NCI-H1105 (cell line): ENCODE results near the gene C1orf159.
"Not testable (repeated sequence)": the region's sequence is repeated elsewhere in the genome, so short reads cannot be mapped to it uniquely, and the experiment has no call there.

Experiments used
- DNase-seq: peaks from one replicate; lab custom pipeline; 2025; lab: John Stamatoyannopoulos, UW

Gene C1orf159

DNA sequence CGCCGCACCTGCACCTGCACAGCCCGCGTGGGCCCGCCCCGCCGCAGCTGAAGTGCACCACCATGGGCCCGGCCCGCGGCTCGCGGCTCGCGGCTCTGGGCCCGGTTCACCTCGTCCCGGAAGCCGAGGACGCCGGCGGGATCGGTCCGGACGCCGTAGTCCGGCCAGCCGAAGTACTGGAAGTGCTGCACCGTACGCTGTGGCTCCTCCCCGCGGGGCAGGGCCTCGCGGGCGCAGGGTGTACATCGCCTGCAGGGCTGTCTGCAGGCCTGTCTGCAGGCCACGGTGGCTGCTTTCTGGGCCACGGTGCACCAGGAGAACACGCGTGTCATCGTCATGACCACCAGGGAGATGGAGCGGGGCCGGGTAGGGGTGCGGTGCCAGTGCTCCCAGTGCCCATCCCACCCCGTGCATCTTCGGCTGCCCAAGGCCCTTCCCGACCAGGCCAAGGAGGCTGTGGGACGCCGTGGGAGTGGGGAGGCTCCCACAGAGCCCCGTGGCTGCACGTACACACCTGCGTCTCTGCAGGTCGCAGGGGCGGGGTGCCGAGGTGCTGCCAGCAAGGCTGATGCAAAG is 48.5 kb downstream of the C1orf159 start:
- no peak for DNase-seq

DNA sequence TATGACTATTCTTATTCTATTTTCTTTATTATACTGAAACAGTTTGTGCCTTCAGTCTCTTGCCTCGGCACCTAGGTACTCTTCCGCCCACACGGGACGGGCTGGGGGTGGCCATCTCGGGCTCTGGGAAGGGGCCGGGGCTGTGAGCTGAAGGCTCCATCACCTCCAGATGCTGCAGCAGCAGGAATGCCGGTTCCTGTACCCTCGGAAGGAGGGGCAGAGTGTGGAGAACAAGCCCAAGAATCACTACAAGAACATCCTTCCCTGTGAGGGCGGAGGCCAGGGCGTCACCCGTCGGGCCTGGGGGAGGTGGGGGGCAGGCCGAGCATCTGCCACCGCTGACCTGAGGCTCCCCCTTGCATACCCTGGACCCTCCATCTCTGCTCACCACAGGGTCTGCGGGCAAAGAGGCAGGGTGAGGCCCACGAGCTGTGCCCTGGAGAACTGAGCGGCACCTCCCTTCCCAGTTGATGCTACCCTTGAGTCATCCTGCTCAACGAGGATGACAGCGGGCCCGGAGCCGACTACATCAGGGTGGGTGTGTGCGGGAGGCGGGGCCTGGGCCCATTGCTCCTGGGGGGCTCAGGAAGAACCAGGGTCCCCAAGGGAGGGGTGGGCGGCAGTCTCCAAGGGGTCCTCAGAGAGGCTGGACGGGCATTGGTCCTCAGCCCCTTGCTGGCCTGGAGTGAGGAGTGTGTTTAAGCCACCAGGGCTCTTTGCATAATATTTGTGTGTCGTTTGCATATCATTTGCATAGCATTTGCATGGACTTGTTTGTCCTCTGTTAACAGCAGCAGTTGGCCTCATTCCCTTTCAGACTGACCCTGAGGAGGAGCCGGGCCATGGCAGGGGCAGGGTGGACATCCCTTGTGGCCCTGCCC is 49.2 kb downstream of the C1orf159 start:
- no peak for DNase-seq

DNA sequence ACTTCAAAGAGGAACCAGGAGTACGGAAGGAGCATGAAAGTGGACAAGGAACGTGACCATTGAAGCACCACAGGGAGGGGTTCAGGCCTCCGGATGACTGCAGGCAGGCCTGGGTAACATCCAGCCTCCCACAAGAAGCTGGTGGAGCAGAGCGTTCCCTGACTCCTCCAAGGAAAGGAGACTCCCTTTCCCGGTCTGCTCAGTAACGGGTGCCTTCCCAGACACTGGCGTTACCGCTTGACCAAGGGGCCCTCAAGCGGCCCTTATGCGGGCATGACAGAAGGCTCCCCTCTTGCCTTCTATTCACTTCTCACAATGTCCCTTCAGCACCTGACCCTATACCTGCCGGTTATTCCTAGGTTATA is 50.0 kb downstream of the C1orf159 start:
- not testable (repeated sequence) for DNase-seq

DNA sequence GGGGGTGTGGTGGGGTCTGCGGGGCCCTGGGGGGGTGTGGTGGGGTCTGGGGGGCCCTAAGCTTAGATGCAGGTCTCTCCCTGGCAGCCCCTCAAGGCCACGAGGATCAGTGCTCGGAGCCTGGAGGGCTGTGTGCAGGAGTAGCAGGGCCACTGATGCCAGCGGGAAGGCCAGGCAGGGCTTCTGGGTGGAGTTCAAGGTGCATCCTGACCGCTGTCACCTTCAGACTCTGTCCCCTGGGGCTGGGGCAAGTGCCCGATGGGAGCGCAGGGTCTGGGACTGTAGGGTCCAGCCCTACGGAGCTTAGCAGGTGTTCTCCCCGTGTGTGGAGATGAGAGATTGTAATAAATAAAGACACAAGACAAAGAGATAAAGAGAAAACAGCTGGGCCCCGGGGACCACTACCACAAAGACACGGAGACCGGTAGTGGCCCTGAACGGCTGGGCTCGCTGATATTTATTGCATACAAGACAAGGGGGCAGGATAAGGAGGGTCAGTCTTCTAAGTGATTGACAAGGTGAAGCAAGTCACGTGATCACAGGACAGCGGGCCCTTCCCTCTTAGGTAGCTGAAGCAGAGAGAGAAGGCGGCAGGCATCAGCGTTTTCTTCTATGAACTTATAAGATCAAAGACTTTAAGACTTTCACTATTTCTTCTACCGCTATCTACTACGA is 50.5 kb downstream of the C1orf159 start:
- DNase-seq: no peak

DNA sequence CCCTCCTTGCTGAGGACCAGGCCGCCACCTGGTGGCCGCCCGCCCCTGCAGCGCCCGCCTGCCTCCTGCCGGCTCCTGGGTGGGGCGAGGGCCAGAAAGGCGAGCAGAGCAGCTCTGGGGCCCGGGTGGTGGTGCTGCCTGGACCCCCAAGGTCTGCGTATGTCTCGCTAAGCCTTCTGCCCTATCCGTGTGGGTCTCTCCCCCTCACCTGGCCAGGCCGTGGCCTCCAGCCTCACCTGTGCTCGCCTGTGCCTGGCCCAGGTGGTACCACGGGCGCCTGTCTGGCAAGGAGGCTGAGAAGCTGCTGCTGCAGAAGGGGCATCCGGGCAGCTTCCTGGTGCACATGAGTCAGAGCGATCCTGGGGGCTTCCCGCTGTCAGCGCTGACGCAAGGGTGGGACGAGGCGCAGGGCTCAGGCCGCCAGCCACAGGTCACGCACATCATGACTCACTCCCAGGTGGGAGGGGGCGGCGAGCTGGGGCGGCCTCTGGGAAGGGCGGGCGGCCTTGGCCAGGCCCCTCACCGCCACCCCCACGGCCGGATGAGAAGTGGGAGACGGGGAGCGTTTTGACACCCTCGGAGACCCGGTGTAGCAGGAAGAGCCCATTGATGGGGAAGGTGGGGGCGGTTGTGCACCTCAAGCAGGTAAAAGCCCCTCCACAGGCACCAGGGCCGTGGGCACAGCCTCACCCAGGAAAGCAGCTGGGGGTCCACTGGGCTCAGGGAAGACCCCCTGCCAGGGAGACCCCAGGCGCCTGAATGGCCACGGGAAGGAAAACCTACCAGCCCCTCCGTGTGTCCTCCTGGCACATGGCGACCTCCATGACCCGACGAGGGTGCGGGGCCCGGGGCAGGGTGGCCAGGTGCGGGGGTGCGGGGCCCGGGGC is 51.7 kb downstream of the C1orf159 start:
- peak; percentile 9 for DNase-seq

DNA sequence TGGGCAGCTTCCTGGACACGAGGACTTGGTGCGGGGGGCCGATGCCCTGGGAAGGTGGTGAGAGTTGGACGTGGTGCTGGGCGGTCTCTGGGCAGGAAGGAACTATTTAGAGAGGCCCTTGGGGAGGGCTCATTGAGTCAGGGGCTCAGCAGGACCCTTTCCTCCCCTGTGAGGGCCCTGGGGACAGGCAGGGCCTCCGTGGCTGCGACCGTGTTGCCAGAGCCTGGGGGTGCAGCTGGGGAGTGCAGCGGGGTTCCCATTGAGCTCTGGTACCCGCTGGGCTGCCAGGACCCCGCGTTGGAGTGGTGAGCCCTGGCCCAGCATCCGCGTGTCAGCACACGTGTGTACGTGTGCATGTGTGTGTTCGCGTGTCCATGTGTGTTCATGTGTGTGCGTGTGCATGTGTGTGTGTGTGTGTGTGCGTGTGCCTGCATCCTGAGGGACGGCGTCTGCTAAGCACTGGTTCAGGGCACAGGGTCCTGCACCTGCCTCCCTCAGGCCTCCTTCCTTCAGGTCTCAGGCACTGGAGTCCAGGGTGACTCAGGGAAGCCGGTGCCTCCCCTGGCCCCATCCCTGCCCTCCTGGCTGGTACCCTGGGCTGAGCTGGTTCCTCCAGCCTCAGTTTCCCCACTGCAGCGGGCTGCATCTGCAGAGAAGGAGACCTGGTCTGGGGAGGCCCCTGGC is 52.5 kb downstream of the C1orf159 start:
- DNase-seq: no peak

DNA sequence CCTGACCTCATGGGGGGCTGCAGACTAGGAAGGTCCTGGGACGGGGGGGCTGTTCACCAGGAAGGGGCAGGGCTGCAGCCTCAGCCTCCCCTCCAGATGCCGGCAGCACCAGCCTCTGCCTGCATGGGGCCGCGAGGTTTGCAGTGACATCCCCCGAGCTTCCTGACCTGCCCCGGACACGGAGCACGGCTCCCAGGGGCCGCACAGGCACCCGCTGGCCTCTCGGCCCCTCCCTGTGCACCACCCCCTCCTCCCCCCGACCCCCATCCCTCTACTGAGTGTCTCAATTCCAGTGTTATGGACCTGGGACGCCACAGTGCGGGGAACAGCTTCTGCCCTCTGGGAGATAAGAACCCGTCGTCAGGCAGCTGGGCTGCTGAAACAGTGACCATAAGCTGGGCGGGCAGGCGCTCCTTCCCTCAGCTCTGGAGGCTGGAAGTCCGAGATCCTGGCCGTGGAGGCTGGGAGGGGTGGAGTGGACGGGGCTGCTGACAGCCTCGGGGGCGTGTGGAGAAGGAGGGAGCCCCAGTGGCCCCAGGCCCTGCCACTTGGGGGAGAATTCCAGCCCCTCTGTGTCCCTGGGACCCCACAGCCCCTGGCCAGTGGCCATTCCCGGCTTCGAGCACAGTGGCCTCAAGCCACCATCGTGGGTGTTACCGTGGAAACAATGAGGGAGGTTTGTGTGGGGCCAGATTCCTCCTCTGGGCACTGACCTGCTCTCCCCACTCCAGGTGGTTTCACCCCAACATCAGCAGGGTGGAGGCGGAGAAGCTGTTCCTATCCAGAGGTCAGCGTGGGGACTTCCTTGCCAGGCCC is 53.3 kb downstream of the C1orf159 start:
- no peak for DNase-seq

DNA sequence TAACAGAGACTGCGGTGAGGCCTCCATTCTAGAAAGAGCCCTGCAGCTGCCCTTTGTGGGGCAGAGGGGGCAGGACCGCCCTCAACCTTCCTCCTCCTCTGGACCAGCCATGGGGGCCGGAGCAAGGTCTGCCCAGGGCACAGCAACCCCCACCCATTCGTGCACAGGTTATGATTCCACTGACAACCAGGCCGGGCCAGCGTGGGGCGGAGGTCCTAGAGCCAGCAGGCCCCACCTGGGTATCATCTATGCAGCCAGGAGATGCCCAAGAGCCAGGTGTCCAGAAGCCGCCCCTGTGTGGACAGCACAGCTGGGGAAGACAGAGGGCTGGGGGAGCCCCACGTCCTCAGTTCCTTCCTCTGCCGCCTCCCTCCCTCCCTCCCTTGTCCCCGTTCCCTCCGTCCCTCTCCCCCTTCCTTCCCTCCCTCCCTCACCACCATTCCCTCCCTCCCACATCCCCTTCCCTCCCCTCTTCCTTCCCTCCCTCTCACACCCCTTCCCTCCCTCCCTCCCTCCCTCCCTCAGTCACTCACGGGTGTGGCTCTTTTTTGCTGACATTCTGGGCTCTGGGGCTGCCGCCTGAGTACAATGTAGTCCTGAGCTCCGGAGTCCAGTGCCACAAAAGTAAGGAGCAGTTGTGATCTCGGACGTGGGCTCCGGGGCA is 54.1 kb downstream of the C1orf159 start:
- DNase-seq: no peak

DNA sequence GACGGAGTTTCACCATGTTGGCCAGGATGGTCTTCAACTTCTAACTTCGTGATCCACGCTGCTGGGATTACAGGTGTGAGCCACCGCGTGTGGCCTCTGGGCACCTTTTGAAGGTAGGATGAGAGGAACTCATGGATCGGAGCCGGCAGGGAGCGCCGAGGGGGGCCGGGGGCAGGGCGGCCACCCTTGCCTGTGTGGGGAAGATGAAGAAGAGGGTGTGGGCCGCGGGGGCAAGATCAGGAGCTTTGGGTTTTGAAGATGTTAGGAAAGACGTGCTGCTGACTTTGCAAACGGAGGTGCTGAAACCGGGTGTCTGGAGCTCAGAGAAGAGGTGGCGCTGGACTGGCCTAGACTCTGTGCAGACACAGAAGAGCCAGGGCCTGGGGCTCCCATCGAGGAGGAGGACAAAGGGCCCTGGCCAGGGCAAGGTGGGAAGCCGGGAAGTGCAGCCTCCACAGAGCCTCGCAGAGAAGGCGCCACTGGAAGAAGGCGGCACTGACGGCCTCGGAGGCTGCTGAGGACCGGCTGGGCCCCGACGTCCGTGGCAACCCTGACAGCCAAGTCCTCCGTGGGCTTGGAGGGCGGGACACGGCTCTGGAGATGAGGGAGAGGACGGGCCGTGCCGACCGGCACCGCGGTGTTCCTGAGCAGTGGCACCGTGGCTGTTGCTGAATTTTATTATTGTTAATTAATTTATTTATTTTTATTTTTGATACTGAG is 55.4 kb downstream of the C1orf159 start:
- no peak for DNase-seq

DNA sequence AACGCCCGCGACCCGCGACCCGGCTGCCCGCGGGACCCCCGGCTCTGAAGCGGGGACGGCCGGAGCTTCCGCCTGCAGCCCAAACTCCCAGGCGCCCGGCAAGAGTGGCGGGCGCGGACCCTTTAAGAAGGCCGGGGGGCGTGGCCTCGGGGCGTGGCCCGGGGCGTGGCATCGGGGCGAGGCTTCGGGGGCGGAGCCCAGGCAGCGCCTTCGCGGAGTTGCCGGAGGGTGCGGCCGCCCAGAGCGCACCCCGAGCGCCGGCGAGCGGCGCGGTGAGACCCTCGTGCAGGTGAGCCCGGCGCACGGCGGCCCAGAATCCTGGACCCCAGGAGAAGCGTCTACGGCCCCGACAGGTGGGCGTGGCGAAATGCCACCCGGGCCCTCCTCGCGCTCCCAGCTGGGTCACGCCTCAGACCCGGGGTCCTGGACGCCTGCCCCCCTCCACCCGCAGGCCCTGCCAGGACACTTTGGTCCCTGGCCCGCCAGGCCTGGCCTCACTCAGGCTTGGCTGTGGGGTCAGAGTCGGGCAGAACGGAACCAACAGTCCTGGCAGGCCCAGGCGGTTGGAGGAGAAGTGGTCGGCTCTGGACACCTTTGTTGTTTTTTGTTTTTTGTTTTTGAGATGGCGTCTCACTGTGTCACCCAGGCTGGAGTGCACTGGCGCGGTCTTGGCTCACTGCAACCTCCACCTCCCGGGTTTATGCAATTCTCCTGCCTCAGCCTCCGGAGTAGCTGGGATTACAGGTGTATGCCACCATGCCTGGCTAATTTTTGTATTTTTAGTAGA is 56.2 kb downstream of the C1orf159 start:
- peak; percentile 85 for DNase-seq

DNA sequence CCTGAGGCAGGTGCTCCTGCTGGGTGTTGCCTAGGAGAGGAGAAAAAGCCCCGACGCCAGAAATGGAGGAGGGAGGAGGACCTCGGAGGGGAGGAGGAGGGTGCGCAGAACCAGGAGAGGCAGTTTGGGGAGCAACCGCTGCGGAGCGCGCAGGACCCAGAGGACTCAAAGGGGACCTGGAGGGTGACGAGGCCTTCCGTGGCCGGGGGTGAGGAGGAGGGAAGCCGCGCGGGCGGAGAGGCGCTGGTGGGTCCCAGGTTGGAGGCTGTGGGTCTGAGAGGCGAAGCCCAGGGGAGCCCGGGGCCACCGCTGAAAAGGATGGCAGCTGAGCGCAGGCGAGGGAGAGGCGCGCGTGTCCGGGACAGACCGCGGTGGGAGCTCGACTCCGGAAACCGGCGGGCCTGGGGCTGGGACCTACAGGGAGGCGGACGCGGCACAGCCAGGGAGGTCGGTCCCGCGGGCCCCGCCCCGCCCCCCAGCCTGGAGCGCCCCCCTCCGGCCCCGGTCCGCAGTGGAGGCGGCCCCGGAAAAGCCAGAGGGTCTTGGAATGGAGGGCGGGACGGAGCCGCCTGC is 56.9 kb downstream of the C1orf159 start:
- DNase-seq: peak; percentile 30

DNA sequence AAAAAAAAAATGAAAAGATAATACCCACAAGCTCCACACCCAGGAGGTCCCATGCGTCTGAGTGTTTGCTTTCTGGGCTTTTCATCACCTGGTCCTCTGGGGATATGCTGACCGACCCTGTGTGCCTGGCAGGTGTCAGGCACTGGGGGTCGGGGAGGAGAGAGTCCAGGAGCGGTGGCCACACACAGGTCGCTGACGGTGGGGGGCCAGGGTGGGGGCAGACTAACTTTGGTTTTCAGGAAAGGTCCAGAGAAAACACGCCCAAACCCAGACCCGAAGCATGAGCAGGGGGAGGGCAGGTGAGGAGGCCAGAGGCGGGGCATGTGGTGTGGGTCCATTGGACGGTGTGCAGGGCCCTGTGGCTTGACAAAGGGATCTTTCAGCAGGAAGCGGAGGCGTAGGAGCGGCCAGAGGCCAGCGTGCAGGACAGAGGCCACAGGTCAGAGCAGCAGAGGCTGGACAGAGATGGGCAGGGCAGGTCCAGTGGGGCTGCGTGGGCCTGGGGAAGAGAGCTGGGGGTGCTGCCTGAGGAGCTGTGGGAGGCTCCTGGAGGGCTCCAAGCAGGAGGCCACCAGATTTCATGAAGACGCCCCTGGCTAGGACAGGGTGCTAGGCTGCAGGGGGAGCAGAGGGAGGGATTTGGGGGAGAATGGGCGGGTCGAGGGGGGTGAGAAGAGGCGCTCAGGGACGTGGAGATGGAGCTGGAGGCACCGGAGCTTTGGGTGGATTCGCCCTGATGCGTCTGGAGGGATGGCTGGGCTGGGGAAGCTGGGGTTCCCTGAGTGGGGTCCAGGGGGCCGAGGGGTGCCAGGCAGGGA is 57.6 kb downstream of the C1orf159 start:
- no peak for DNase-seq

DNA sequence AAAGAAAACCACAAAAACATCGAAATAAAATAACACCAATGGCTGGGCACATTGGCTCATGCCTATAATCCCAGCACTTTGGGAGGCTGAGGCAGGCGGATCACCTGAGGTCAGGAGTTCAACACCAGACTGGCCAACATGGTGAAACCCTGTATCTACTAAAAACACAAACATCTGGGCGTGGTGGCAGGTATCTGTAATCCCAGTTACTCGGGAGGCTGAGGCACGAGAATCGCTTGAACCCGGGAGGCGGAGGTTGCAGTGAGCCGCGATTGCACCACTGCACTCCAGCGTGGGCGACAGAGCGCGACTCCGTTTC is 58.2 kb downstream of the C1orf159 start:
- not testable (repeated sequence) for DNase-seq

DNA sequence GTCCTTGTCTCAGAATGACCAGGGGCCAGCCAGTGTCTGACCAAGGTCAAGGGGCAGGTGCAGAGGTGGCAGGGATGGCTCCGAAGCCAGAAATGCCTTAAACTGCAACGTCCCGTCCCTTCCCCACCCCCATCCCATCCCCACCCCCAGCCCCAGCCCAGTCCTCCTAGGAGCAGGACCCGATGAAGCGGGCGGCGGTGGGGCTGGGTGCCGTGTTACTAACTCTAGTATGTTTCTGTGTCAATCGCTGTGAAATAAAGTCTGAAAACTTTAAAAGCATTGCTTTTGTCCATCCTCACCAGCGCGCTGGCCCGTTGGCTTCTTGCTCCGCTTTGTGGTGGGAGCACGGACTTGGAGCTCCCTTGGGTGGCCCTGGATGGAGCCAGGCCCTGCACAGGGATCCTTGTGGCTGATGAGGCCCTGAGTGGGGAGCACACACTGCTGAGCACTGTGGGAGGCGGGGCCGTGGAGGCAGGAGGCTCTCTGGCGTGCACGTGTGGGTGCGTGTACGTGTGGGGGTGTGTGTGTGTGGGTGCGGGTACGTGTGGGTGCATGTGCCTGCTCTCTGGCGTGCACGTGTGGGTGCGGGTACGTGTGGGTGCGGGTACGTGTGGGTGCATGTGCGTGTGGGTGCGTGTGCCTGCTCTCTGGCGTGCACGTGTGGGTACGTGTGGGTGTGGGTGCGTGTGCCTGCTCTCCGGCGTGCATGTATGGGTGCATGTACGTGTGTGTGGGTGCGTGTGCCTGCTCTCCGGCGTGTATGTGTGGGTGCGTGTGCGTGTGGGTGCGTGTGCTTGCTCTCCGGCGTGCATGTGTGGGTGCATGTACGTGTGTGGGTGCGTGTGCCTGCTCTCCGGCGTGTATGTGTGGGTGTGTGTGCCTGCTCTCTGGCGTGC is 59.8 kb downstream of the C1orf159 start:
- no peak for DNase-seq

DNA sequence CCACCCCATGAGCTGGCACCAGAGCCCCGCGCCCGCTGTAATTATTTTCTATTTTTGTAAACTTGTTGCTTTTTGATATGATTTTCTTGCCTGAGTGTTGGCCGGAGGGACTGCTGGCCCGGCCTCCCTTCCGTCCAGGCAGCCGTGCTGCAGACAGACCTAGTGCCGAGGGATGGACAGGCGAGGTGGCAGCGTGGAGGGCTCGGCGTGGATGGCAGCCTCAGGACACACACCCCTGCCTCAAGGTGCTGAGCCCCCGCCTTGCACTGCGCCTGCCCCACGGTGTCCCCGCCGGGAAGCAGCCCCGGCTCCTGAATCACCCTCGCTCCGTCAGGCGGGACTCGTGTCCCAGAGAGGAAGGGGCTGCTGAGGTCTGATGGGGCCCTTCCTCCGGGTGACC is 60.9 kb downstream of the C1orf159 start:
- no peak for DNase-seq

DNA sequence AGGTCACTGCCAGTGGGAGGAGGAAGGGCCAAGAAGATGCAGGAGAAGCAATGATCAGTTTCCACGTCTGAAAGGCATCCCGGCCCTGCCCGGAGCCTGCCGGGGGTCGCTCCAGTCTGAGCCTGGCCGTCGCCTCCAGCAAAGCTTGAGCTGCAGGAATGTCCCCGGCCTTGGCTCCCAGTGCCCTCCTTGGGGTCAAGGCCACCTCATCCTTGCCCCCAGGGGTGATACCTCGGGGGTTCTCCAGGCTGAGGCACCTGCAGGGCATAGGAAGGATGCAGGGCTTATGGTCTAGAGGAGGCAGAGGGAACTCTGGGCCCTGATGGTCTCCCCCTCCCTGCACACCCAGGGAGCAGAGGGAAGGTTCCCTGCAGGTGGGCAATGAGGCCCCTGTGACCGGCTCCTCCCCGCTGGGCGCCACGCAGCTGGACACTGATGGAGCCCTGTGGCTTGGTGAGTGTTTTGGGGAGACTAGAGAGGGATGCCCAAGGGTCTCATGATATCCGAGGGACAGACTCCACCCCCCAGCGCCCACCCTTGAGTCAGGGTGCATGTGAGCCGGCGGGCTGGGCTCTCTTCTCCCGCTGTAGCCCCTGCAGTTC is 61.7 kb downstream of the C1orf159 start:
- no peak for DNase-seq
